ES-I3 (cell line): Measurements from ENCODE around the gene SALL3.
A peak's percentile ranks its signal among the peaks of the same experiment; 100 is the strongest.

Source experiments
- H3K36me3 ChIP-seq: 2 replicates; pipeline ENCODE4 v1.6.1; 2013; ENCODE audit warnings: mild to moderate bottlenecking, low read length, control low read depth, moderate library complexity; ENCODE audit not compliant: insufficient read depth
- H3K4me1 ChIP-seq: 2 replicates; pipeline ENCODE4 v1.6.1; 2013; ENCODE audit warnings: mild to moderate bottlenecking, control low read depth, low read length; ENCODE audit not compliant: insufficient read depth
- H3K9ac ChIP-seq: 2 replicates; pipeline ENCODE4 v1.6.1; 2013; ENCODE audit warnings: low read depth, mild to moderate bottlenecking, low read length, moderate library complexity
- H3K9me3 ChIP-seq: 2 replicates; pipeline ENCODE4 v1.6.1; 2013; ENCODE audit warnings: mild to moderate bottlenecking, low read length, moderate library complexity; ENCODE audit not compliant: control insufficient read depth, insufficient read depth

The SALL3 gene

GRCh38 chr18:78971511-78972245 is 7.9 kb upstream of the SALL3 start:
- H3K4me1 ChIP-seq = peaks cover 4% of the 10 kb centered on the region; the same call in 1 of the 2 replicates
- H3K9ac ChIP-seq = no peak overlapping the region
- H3K36me3 ChIP-seq = no peaks in the 10 kb centered on the region
- H3K9me3 ChIP-seq = no peaks in the 10 kb centered on the region

DNA sequence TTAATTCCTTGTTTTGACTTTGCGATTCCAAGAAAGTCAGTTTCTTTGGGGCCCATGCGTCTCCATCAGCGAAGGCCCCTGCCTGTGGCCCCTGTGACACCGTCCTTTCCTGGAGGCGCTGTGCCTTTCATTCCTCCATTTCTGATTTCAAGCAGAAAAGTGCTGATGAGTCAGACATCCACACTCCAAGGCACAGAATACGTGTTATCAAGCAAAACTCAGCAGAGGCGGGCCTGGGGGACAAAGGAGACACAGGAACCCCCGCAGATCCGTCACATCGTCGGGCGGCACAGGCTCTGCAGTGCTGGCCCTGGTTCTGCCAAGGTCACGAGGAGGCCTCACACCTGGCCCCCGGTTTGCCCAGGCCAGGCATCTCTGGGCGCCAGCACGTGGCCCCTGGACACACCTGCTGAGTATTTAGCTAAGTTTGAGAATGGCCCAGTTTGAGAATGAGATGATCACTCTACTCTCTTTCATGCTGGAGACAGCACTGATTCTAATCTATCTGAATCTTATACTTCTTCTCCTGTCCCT is 7.2 kb upstream of the SALL3 start:
- H3K4me1 ChIP-seq = peaks cover 4% of the 10 kb centered on the region; the same call in 1 of the 2 replicates
- no peaks in the 10 kb centered on the region for H3K9me3 ChIP-seq
- no peak overlapping the region for H3K9ac ChIP-seq
- no peaks in the 10 kb centered on the region for H3K36me3 ChIP-seq

GRCh38 chr18:78972930-78973331 is 6.7 kb upstream of the SALL3 start:
- H3K4me1 ChIP-seq = peaks cover 4% of the 10 kb centered on the region; the same call in 1 of the 2 replicates
- H3K36me3 ChIP-seq = no peaks in the 10 kb centered on the region
- no peak overlapping the region; the same call in 1 of the 2 replicates for H3K9ac ChIP-seq
- H3K9me3 ChIP-seq = no peaks in the 10 kb centered on the region

DNA sequence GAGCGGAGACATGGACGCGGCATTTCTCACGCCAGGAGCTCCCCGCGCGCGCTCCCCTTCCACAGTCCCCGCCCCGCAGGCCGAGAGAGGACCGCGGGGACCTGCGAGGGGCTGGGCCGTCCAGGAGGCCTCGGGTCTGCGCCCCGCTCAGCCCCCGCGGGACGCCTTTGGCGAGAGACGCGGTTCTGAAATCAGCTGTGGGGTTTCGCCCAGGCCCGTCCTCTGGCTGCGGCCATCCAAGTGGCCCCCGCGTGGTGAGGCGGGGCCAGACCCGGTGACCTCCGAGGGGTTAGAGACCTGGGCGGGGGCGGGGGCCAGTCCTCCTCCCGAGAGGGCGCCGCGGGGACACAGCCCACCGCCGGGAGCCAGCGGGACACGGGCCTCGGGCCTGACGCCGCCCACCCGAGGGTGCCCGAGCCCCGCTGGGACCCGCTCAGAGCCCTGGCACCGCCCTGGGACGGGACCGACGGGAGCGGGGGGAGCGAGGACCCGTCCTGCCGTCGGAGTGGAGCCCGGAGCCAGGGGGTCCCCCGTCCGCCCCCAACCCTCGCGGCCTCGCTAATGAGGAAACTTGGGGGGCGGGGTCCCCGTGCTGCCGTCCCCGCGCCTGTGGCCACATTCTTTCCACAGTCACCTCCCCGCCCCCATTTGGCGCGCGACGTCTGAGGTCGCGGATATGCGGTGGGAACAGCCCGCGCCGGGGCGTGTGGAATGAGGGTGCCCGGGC is 6.1 kb upstream of the SALL3 start:
- no peaks in the 10 kb centered on the region for H3K9me3 ChIP-seq
- H3K9ac ChIP-seq = peak overlapping the region; percentile 49
- H3K36me3 ChIP-seq = no peaks in the 10 kb centered on the region
- H3K4me1 ChIP-seq = peaks cover 4% of the 10 kb centered on the region; the same call in 1 of the 2 replicates

DNA sequence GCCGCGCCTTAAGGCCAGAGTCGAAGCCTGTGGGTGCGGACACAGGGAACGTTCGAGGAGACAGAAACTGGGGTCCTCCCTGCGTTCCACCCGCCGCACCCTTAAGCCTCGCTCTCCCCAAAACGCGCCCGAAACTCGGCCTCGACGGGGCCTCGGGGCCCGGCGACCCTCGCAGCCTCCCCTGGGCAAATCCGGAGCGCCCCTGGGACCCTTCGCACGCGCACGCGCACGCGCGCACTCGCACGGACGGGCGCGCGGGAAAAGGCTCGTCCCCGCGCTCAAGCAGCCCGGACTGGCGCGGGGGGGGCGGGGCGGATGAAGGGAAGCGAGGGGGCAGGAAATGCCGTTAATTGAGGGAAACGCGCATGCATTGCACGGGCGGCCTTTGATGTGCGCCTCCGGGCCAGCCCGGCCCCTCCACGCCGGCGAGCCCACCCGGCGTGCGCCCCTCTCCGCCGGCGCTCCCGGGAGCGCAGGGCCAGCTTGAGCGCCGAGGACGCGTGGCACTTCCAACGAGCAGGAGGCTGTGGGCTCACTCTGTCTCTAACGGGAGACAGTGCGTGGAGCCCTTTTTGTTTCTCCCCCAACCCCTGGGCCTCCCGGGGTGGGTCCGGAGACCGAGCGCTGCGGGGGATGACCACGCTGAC is 5.4 kb upstream of the SALL3 start:
- Histone ChIP-seq H3K4me1 (peaks cover 4% of the 10 kb centered on the region; the same call in 1 of the 2 replicates), H3K36me3 (no peaks in the 10 kb centered on the region), H3K9ac (peak overlapping the region; percentile 49; the same call in 1 of the 2 replicates), H3K9me3 (no peaks in the 10 kb centered on the region)

DNA sequence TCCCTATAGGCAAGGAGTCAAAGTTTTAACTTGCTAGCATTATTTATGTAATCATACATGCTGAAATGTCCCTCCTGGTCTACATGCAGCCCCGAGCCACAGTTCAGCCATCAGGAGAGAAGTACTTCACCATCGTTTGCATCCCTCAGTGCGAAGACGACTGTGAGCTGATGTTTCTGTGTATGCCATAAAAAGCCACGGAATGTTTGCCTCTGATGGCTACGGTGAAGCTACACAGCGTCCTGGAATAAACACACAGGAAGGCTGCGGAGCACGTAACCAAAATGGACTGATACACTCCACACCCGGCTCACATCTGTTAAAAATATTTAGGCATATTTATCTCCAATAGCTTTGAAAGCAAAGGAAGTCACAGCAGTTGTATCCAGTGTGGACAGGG is 4.3 kb upstream of the SALL3 start:
- Histone ChIP-seq H3K9ac (no peak overlapping the region), H3K36me3 (no peaks in the 10 kb centered on the region), H3K9me3 (no peaks in the 10 kb centered on the region), H3K4me1 (peaks cover 4% of the 10 kb centered on the region; the same call in 1 of the 2 replicates)

GRCh38 chr18:78975699-78976335 is 3.8 kb upstream of the SALL3 start:
- Histone ChIP-seq H3K9me3 (no peaks in the 10 kb centered on the region), H3K36me3 (no peaks in the 10 kb centered on the region), H3K9ac (no peak overlapping the region), H3K4me1 (peaks cover 4% of the 10 kb centered on the region; the same call in 1 of the 2 replicates)

- Histone ChIP-seq H3K36me3 (no peaks in the 10 kb centered on the region), H3K9ac (no peak overlapping the region), H3K9me3 (no peaks in the 10 kb centered on the region), H3K4me1 (peaks cover 4% of the 10 kb centered on the region; the same call in 1 of the 2 replicates)
Measured at GRCh38 chr18:78976765-78977636, 2.6 kb upstream of the SALL3 start.

DNA sequence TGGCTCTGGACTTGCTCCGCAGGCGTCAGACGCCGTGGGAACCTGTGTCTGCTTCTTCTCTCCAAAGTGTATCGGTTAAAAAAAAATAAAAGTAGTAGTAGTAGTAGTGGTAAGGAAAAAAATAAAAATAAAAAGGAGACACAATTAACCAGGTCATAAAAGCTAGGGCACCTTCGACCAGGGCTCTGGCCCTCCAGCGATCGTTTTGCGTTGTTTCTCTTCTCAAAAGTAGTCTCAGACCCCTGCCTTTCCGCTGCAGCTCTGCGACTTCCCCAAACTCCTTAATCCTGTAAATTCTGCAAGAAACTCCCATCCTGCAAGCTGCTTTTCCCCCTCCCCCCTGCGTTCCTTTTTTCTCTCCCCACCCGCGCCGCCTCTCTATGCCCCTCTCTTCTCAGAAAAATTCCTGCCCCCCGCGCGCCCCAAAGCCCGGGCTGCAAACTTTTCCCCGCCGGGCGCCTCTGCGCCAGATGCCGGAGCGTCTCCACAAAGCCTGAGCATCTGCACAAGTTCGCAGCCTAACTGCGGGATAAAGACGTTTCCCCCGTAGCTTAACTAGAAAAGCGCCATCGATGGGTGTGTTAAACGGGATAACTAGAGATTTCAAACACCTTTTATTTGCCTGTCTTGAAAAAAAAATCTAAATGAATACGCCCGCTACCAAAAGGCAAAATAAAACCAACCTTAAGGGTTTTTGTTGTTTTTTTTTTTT is 1.8 kb upstream of the SALL3 start:
- H3K4me1 ChIP-seq = peaks cover 4% of the 10 kb centered on the region; the same call in 1 of the 2 replicates

DNA sequence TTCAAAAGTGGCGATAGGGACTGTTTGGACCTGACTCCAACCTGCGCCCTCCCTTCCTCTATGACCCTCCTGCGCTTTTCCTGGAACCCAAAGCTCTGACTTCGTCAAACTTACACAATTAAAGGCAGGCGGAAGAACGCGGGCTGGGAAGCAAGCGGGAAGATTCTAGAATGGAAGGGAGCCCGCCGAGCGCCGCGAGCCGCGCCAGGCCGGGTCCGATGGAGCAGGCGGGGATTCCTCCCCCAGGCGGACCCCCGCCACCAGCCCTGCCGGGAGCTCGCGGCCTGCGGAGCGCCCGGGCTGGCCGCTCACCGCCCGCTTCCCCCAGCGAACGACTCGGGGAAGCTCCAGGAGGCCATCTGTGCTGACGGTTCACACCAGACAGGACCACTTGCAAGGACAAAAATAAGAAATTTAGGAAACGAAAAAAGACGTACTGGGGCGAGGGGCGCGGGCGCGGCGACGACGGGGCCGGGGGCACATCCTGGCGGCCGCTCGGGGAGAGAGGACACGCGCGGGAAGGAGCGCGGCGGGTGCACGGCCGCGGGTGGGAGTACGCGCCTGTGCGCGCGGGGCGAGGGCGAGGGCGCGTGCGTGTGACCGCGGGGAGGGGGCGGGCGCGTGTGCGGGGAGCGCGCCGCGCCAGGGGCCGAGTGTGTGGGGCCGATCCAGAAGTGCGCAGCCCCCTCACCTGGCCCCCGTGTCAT is 1.1 kb upstream of the SALL3 start:
- Histone ChIP-seq H3K36me3 (no peaks in the 10 kb centered on the region), H3K9ac (peak overlapping the region; percentile 43), H3K4me1 (peaks cover 4% of the 10 kb centered on the region; the same call in 1 of the 2 replicates), H3K9me3 (no peaks in the 10 kb centered on the region)

More for the DNA sequence above, 1.8 kb upstream of the SALL3 start:
- Histone ChIP-seq H3K36me3 (no peaks in the 10 kb centered on the region), H3K9me3 (no peaks in the 10 kb centered on the region), H3K9ac (peak overlapping the region; percentile 43; the same call in 1 of the 2 replicates)

GRCh38 chr18:78979056-78979729 is 425 bp upstream of the SALL3 start:
- no peaks in the 10 kb centered on the region for H3K36me3 ChIP-seq
- H3K9me3 ChIP-seq = no peaks in the 10 kb centered on the region
- peak overlapping the region; percentile 57 for H3K9ac ChIP-seq
- H3K4me1 ChIP-seq = peaks cover 9% of the 10 kb centered on the region

GRCh38 chr18:78980279-78980771 is 707 bp downstream of the SALL3 start:
- Histone ChIP-seq H3K4me1 (peaks cover 10% of the 10 kb centered on the region), H3K9me3 (no peaks in the 10 kb centered on the region), H3K9ac (peak overlapping the region; percentile 86), H3K36me3 (no peaks in the 10 kb centered on the region)
